ENCODE data around the gene CD8B2.
"Not testable (repeated sequence)": the region's sequence is repeated elsewhere in the genome, so short reads cannot be mapped to it uniquely, and the experiment has no call there.

CD8B2 gene

GRCh38 chr2:106486551-106487385 lies at the start of gene CD8B2:
CD8B2 (plus strand) TSS chr2:106487364; CDS start chr2:106487427, 63 bp downstream.
- not testable (repeated sequence) for H3K4me1 ChIP-seq (ENCODE audit: control insufficient read depth, insufficient read depth, low read length); H3K4me3 ChIP-seq (ENCODE audit: low read length in 2 of 2); H3K9me3 ChIP-seq (ENCODE audit: control insufficient read depth in 2 of 2, low read length in 2 of 2); H3K36me3 ChIP-seq (ENCODE audit: control insufficient read depth in 2 of 2, insufficient read depth in 2 of 2, low read length in 2 of 2); H3K9ac ChIP-seq (ENCODE audit: low read length in 2 of 2); H3K27ac ChIP-seq (ENCODE audit: low read length); H3K27me3 ChIP-seq (ENCODE audit: control insufficient read depth in 1 of 2, insufficient read depth in 2 of 2, low read length in 2 of 2)

DNA sequence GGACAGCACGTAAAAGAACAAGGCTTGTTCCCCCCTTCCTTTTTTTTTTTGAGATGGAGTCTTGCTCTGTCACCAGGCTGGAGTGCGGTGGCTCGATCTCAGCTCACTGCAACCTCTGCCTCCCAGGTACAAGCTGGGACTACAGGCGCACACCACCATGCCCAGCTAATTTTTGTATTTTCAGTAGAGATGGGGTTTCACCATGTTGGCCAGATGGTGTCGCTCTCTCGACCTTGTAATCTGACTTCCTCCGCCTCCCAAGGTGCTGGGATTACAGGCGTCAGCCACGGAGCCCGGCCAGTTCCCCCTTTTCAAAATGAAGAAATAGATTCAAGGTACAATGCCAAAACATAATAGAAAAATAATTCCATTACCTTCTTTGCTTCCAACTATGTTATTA lies 25.3 kb upstream of the CD8B2 start:
- not testable (repeated sequence) for H3K9me3 ChIP-seq (ENCODE audit: control insufficient read depth in 2 of 2, low read length in 2 of 2); H3K4me3 ChIP-seq (ENCODE audit: low read length in 2 of 2)

DNA sequence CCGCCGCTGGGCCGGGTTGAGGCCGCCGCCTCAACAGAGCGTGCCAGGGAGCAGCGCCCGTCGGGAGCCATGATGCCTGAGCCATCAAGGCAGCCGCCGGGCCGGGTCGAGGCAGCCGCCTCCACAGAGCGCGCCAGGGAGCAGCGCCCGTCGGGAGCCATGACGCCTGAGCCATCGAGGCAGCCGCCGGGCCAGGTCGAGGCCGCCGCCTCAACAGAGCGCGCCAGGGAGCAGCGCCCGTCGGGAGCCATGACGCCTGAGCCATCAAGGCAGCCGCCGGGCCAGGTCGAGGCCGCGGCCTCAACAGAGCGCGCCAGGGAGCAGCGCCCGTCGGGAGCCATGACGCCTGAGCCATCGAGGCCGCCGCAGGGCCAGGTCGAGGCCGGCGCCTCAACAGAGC lies 19.6 kb upstream of the CD8B2 start:
- H3K4me3 ChIP-seq (ENCODE audit: low read length in 2 of 2); H3K27me3 ChIP-seq (ENCODE audit: control insufficient read depth in 1 of 2, insufficient read depth in 2 of 2, low read length in 2 of 2); H3K9ac ChIP-seq (ENCODE audit: low read length in 2 of 2); H3K9me3 ChIP-seq (ENCODE audit: control insufficient read depth in 2 of 2, low read length in 2 of 2); H3K36me3 ChIP-seq (ENCODE audit: control insufficient read depth in 2 of 2, insufficient read depth in 2 of 2, low read length in 2 of 2); H3K4me1 ChIP-seq (ENCODE audit: control insufficient read depth, insufficient read depth, low read length); H3K27ac ChIP-seq (ENCODE audit: low read length): not testable (repeated sequence)

More for the DNA sequence above, 25.3 kb upstream of the CD8B2 start:
- not testable (repeated sequence) for H3K27me3 ChIP-seq (ENCODE audit: control insufficient read depth in 1 of 2, insufficient read depth in 2 of 2, low read length in 2 of 2); H3K4me1 ChIP-seq (ENCODE audit: control insufficient read depth, insufficient read depth, low read length); H3K36me3 ChIP-seq (ENCODE audit: control insufficient read depth in 2 of 2, insufficient read depth in 2 of 2, low read length in 2 of 2); H3K9ac ChIP-seq (ENCODE audit: low read length in 2 of 2); H3K27ac ChIP-seq (ENCODE audit: low read length)

- not testable (repeated sequence) for H3K4me1 ChIP-seq (ENCODE audit: control insufficient read depth, insufficient read depth, low read length)
These were observed 19.1 kb upstream of the CD8B2 start, which contains the start of gene RGPD3 for GRCh38 chr2:106468107-106468506. RGPD3 (minus strand) TSS chr2:106468413; CDS start chr2:106468288, 125 bp downstream.

GRCh38 chr2:106470658-106471057 lies 16.5 kb upstream of the CD8B2 start:
- not testable (repeated sequence) for H3K9me3 ChIP-seq (ENCODE audit: control insufficient read depth in 2 of 2, low read length in 2 of 2); H3K27me3 ChIP-seq (ENCODE audit: control insufficient read depth in 1 of 2, insufficient read depth in 2 of 2, low read length in 2 of 2); H3K36me3 ChIP-seq (ENCODE audit: control insufficient read depth in 2 of 2, insufficient read depth in 2 of 2, low read length in 2 of 2); H3K9ac ChIP-seq (ENCODE audit: low read length in 2 of 2); H3K4me1 ChIP-seq (ENCODE audit: control insufficient read depth, insufficient read depth, low read length); H3K27ac ChIP-seq (ENCODE audit: low read length); H3K4me3 ChIP-seq (ENCODE audit: low read length in 2 of 2)

More at GRCh38 chr2:106468107-106468506, 19.1 kb upstream of the CD8B2 start, which contains the start of gene RGPD3:
- not testable (repeated sequence) for H3K9ac ChIP-seq (ENCODE audit: low read length in 2 of 2); H3K4me3 ChIP-seq (ENCODE audit: low read length in 2 of 2); H3K36me3 ChIP-seq (ENCODE audit: control insufficient read depth in 2 of 2, insufficient read depth in 2 of 2, low read length in 2 of 2); H3K27ac ChIP-seq (ENCODE audit: low read length); H3K27me3 ChIP-seq (ENCODE audit: control insufficient read depth in 1 of 2, insufficient read depth in 2 of 2, low read length in 2 of 2); H3K9me3 ChIP-seq (ENCODE audit: control insufficient read depth in 2 of 2, low read length in 2 of 2)

GRCh38 chr2:106477647-106478046 lies 9.5 kb upstream of the CD8B2 start:
- H3K36me3 ChIP-seq (ENCODE audit: control insufficient read depth in 2 of 2, insufficient read depth in 2 of 2, low read length in 2 of 2); H3K4me1 ChIP-seq (ENCODE audit: control insufficient read depth, insufficient read depth, low read length); H3K4me3 ChIP-seq (ENCODE audit: low read length in 2 of 2); H3K27me3 ChIP-seq (ENCODE audit: control insufficient read depth in 1 of 2, insufficient read depth in 2 of 2, low read length in 2 of 2); H3K27ac ChIP-seq (ENCODE audit: low read length); H3K9me3 ChIP-seq (ENCODE audit: control insufficient read depth in 2 of 2, low read length in 2 of 2); H3K9ac ChIP-seq (ENCODE audit: low read length in 2 of 2): not testable (repeated sequence)

- not testable (repeated sequence) for H3K4me1 ChIP-seq (ENCODE audit: control insufficient read depth, insufficient read depth, low read length)
These were observed 7.6 kb upstream of the CD8B2 start for GRCh38 chr2:106479563-106479962.

GRCh38 chr2:106487386-106488191 lies 425 bp downstream of the CD8B2 start:
- not testable (repeated sequence) for H3K27me3 ChIP-seq (ENCODE audit: control insufficient read depth in 1 of 2, insufficient read depth in 2 of 2, low read length in 2 of 2); H3K36me3 ChIP-seq (ENCODE audit: control insufficient read depth in 2 of 2, insufficient read depth in 2 of 2, low read length in 2 of 2); H3K4me3 ChIP-seq (ENCODE audit: low read length in 2 of 2); H3K4me1 ChIP-seq (ENCODE audit: control insufficient read depth, insufficient read depth, low read length); H3K9me3 ChIP-seq (ENCODE audit: control insufficient read depth in 2 of 2, low read length in 2 of 2); H3K9ac ChIP-seq (ENCODE audit: low read length in 2 of 2); H3K27ac ChIP-seq (ENCODE audit: low read length)

More at GRCh38 chr2:106479563-106479962, 7.6 kb upstream of the CD8B2 start:
- not testable (repeated sequence) for H3K27me3 ChIP-seq (ENCODE audit: control insufficient read depth in 1 of 2, insufficient read depth in 2 of 2, low read length in 2 of 2); H3K4me3 ChIP-seq (ENCODE audit: low read length in 2 of 2); H3K36me3 ChIP-seq (ENCODE audit: control insufficient read depth in 2 of 2, insufficient read depth in 2 of 2, low read length in 2 of 2); H3K27ac ChIP-seq (ENCODE audit: low read length); H3K9me3 ChIP-seq (ENCODE audit: control insufficient read depth in 2 of 2, low read length in 2 of 2); H3K9ac ChIP-seq (ENCODE audit: low read length in 2 of 2)

GRCh38 chr2:106489701-106490100 lies 2.5 kb downstream of the CD8B2 start:
- not testable (repeated sequence) for H3K4me3 ChIP-seq (ENCODE audit: low read length in 2 of 2); H3K4me1 ChIP-seq (ENCODE audit: control insufficient read depth, insufficient read depth, low read length); H3K9me3 ChIP-seq (ENCODE audit: control insufficient read depth in 2 of 2, low read length in 2 of 2); H3K9ac ChIP-seq (ENCODE audit: low read length in 2 of 2); H3K27ac ChIP-seq (ENCODE audit: low read length); H3K36me3 ChIP-seq (ENCODE audit: control insufficient read depth in 2 of 2, insufficient read depth in 2 of 2, low read length in 2 of 2); H3K27me3 ChIP-seq (ENCODE audit: control insufficient read depth in 1 of 2, insufficient read depth in 2 of 2, low read length in 2 of 2)

- not testable (repeated sequence) for H3K9me3 ChIP-seq (ENCODE audit: control insufficient read depth in 2 of 2, low read length in 2 of 2); H3K4me1 ChIP-seq (ENCODE audit: control insufficient read depth, insufficient read depth, low read length); H3K9ac ChIP-seq (ENCODE audit: low read length in 2 of 2); H3K27ac ChIP-seq (ENCODE audit: low read length); H3K27me3 ChIP-seq (ENCODE audit: control insufficient read depth in 1 of 2, insufficient read depth in 2 of 2, low read length in 2 of 2); H3K36me3 ChIP-seq (ENCODE audit: control insufficient read depth in 2 of 2, insufficient read depth in 2 of 2, low read length in 2 of 2); H3K4me3 ChIP-seq (ENCODE audit: low read length in 2 of 2)
These were observed 5.2 kb downstream of the CD8B2 start for GRCh38 chr2:106492399-106492798.

GRCh38 chr2:106492913-106493312 lies 5.7 kb downstream of the CD8B2 start:
- not testable (repeated sequence) for H3K9ac ChIP-seq (ENCODE audit: low read length in 2 of 2); H3K4me1 ChIP-seq (ENCODE audit: control insufficient read depth, insufficient read depth, low read length)

More at GRCh38 chr2:106492913-106493312, 5.7 kb downstream of the CD8B2 start:
- not testable (repeated sequence) for H3K27ac ChIP-seq (ENCODE audit: low read length); H3K36me3 ChIP-seq (ENCODE audit: control insufficient read depth in 2 of 2, insufficient read depth in 2 of 2, low read length in 2 of 2); H3K27me3 ChIP-seq (ENCODE audit: control insufficient read depth in 1 of 2, insufficient read depth in 2 of 2, low read length in 2 of 2); H3K9me3 ChIP-seq (ENCODE audit: control insufficient read depth in 2 of 2, low read length in 2 of 2); H3K4me3 ChIP-seq (ENCODE audit: low read length in 2 of 2)

Measured in stomach smooth muscle (tissue), 2 donors.